Dedifferentiated amniotic fluid mesenchymal stem cell (primary cell): Measurements from ENCODE around the gene FNDC8.
A peak's percentile ranks its signal among the peaks of the same experiment; 100 is the strongest.
"Not testable (repeated sequence)": the region's sequence is repeated elsewhere in the genome, so short reads cannot be mapped to it uniquely, and the experiment has no call there.

ENCODE experiments used
- DNase-seq: peaks from one replicate; pipeline ENCODE4 v3.0.0-alpha.2; 2016; ENCODE audit errors: extremely low spot score

FNDC8 gene

GRCh38 chr17:35121315-35121714, at the start of gene FNDC8:
FNDC8 (plus strand) TSS chr17:35121615; CDS start chr17:35121694, 79 bp downstream.
- no peak for DNase-seq

GRCh38 chr17:35073183-35073790, 48.1 kb upstream of the FNDC8 start:
- no peak for DNase-seq

GRCh38 chr17:35073991-35074627, 47.3 kb upstream of the FNDC8 start:
- no peak for DNase-seq

- no peak for DNase-seq
Observed at GRCh38 chr17:35074711-35075707, 46.4 kb upstream of the FNDC8 start.

- no peak for DNase-seq
Observed at GRCh38 chr17:35076874-35077273, 44.5 kb upstream of the FNDC8 start.

GRCh38 chr17:35079547-35080423, 41.6 kb upstream of the FNDC8 start:
- no peak for DNase-seq

GRCh38 chr17:35080536-35080935, 40.9 kb upstream of the FNDC8 start:
- DNase-seq: no peak

- DNase-seq: no peak
Observed at GRCh38 chr17:35081638-35082037, 39.8 kb upstream of the FNDC8 start.

GRCh38 chr17:35082073-35082657, 39.2 kb upstream of the FNDC8 start:
- peak; percentile 75 for DNase-seq

- no peak for DNase-seq
Observed at GRCh38 chr17:35083071-35083470, 38.3 kb upstream of the FNDC8 start.

GRCh38 chr17:35084987-35085386, 36.4 kb upstream of the FNDC8 start:
- DNase-seq: no peak

GRCh38 chr17:35086164-35086563, 35.3 kb upstream of the FNDC8 start:
- no peak for DNase-seq

- DNase-seq: no peak
Observed at GRCh38 chr17:35086931-35087573, 34.4 kb upstream of the FNDC8 start.

- no peak for DNase-seq
Observed at GRCh38 chr17:35087731-35088355, 33.6 kb upstream of the FNDC8 start.

GRCh38 chr17:35088356-35088880, 33.0 kb upstream of the FNDC8 start:
- DNase-seq: peak; percentile 44

- DNase-seq: peak; percentile 80
Observed at GRCh38 chr17:35088881-35089585, 32.4 kb upstream of the FNDC8 start.

- no peak for DNase-seq
Observed at GRCh38 chr17:35089586-35090296, 31.7 kb upstream of the FNDC8 start.

- not testable (repeated sequence) for DNase-seq
Observed at GRCh38 chr17:35090707-35091106, 30.7 kb upstream of the FNDC8 start.

GRCh38 chr17:35094902-35095301, 26.5 kb upstream of the FNDC8 start:
- DNase-seq: peak; percentile 49
